GM12878 (cell line): ENCODE measurements around the gene PLA2G5. TPM values are rescaled to one million over a fixed set of nuclear protein-coding genes. Genes with fewer than 3 reads are reported as not detected.
A peak's percentile ranks its signal among the peaks of the same experiment; 100 is the strongest.

ENCODE experiments used
- ATAC-seq: fragments of 200-7000 bp; cut with Tn5 transposase; 3 replicates; pipeline ENCODE4 v1.9.1; 2020; ENCODE audit warnings: mild to moderate bottlenecking, moderate library complexity
- BruUV-seq: library from RNA; stranded (reverse); fragments of 400-500 nt; replicated peaks from 2 replicates; lab custom pipeline; 2021; lab: Mats Ljungman, UMichigan
- CTCF ChIA-PET: fragments of 300-600 bp; sonication (Branson Sonifier 250); formaldehyde crosslinking; extraction: SDS; loops from one replicate; lab custom pipeline; 2021; ENCODE audit warnings: inconsistent platforms; lab: Yijun Ruan, JAX
- POLR2A ChIA-PET: fragments of 350-600 bp; formaldehyde crosslinking; extraction: SDS; loops from one replicate; lab custom pipeline; 2021; ENCODE audit warnings: inconsistent platforms; lab: Charles Lee
- RAD21 ChIA-PET: fragments of 300-600 bp; sonication (Branson Sonifier 250); formaldehyde crosslinking; loops from one replicate; lab custom pipeline; 2023; ENCODE audit warnings: antibody characterized with exemption; ENCODE audit not compliant: unreplicated experiment; lab: Charles Lee
- SMC1A ChIA-PET: fragments of 300-600 bp; sonication (Branson Sonifier 250); formaldehyde crosslinking; loops from one replicate; lab custom pipeline; 2023; ENCODE audit not compliant: unreplicated experiment, uncharacterized antibody; lab: Charles Lee
- DNase-seq: peaks from one replicate; pipeline ENCODE4 v3.0.0-alpha.2; 2011; ENCODE audit warnings: low read depth, low spot score
- FAIRE-seq: peaks from 3 replicates; lab custom pipeline; 2011; peaks lifted over from hg19 to GRCh38; lab: Jason Lieb, UNC
- H2AFZ ChIP-seq: 2 replicates; pipeline ENCODE4 v1.6.0; 2011; ENCODE audit warnings: low read depth, low read length, control low read depth; ENCODE audit not compliant: control insufficient read depth
- H3K27ac ChIP-seq: 2 replicates; pipeline ENCODE4 v1.5.1; 2011; ENCODE audit warnings: control low read depth; ENCODE audit not compliant: control insufficient read depth, insufficient read depth
- H3K27me3 ChIP-seq, 2 experiments: replicated peaks in 1 of 2; 2 replicates each; pipeline versions ENCODE4 v1.6.0 to v1.6.1; 2011; ENCODE audit warnings: low read length in 1 of 2; ENCODE audit not compliant: control insufficient read depth in 2 of 2, insufficient read depth in 2 of 2
- H3K36me3 ChIP-seq, 2 experiments: 2 replicates each; pipeline ENCODE4 v1.5.1; 2011; ENCODE audit warnings: low read length in 1 of 2; ENCODE audit not compliant: control insufficient read depth in 2 of 2, insufficient read depth in 2 of 2
- H3K4me1 ChIP-seq: 2 replicates; pipeline ENCODE4 v1.6.1; 2011; ENCODE audit warnings: mild to moderate bottlenecking, low read length, moderate library complexity, mixed read lengths; ENCODE audit not compliant: control insufficient read depth, insufficient read depth
- H3K4me2 ChIP-seq: 2 replicates; pipeline ENCODE4 v1.6.0; 2011; ENCODE audit warnings: control low read depth; ENCODE audit not compliant: control insufficient read depth, insufficient read depth
- H3K4me3 ChIP-seq: fragments of 200-600 bp; sonication (generic); 2 replicates; pipeline ENCODE4 v1.5.1; 2016
- H3K79me2 ChIP-seq: 2 replicates; pipeline ENCODE4 v1.6.0; 2011; ENCODE audit warnings: low read length; ENCODE audit not compliant: control insufficient read depth, insufficient read depth
- H3K9ac ChIP-seq: 2 replicates; pipeline ENCODE4 v1.8.0; 2011; ENCODE audit warnings: low read length, control low read depth, mixed read lengths; ENCODE audit not compliant: control insufficient read depth, insufficient read depth
- H3K9me3 ChIP-seq: replicated peaks from 3 replicates; pipeline ENCODE4 v1.5.1; 2011; ENCODE audit warnings: mild to moderate bottlenecking, low read length; ENCODE audit not compliant: control insufficient read depth, insufficient read depth
- H4K20me1 ChIP-seq: 2 replicates; pipeline ENCODE4 v1.6.0; 2011; ENCODE audit not compliant: control insufficient read depth, insufficient read depth
- ATF7 ChIP-seq: fragments of 450-650 bp; IDR thresholded peaks from 2 replicates; pipeline ENCODE4 v1.6.1; 2016; ENCODE audit warnings: low read depth, mild to moderate bottlenecking
- BCL11A ChIP-seq: IDR thresholded peaks from 2 replicates; pipeline ENCODE4 v1.6.1; 2011; ENCODE audit warnings: low read depth, low read length
- CREM ChIP-seq: IDR thresholded peaks from 2 replicates; pipeline ENCODE4 v1.6.1; 2014; ENCODE audit warnings: antibody characterized with exemption, low read depth
- NRF1 ChIP-seq: conservative IDR thresholded peaks from 2 replicates; pipeline ENCODE4 v1.6.1; 2011; ENCODE audit warnings: mild to moderate bottlenecking, low read depth, low read length, improper control_type of control experiment
- TCF3 ChIP-seq: IDR thresholded peaks from 2 replicates; pipeline ENCODE4 v1.6.1; 2012; ENCODE audit warnings: low read depth, mild to moderate bottlenecking, low read length, borderline replicate concordance; ENCODE audit not compliant: insufficient read depth
- ZNF384 ChIP-seq: IDR thresholded peaks from 2 replicates; pipeline ENCODE4 v1.6.1; 2012; ENCODE audit warnings: low read depth, mild to moderate bottlenecking, low read length, improper control_type of control experiment, borderline replicate concordance
- ZZZ3 ChIP-seq: IDR thresholded peaks from 2 replicates; pipeline ENCODE4 v1.6.1; 2011; ENCODE audit warnings: low read depth; ENCODE audit not compliant: control insufficient read depth, insufficient read length
- WGBS: methylation state at CpG from one replicate; pipeline ENCODE4 v1.1.6; 2016; ENCODE audit warnings: low lambda C conversion rate; ENCODE audit not compliant: insufficient replicate concordance, insufficient coverage; ENCODE audit errors: missing lambda C conversion rate; 5-methylcytosine and 5-hydroxymethylcytosine counted together
- in situ Hi-C: fragments of 300-500 bp; cut with MboI; formaldehyde crosslinking; loops from 9 replicates; pipeline ENCODE4 v1.14.3; 2018; ENCODE audit warnings: mixed read lengths
- intact Hi-C: fragments of 100-400 bp; cut with micrococcal nuclease; formaldehyde crosslinking; loops from one replicate; pipeline ENCODE4 v1.14.2; 2022; ENCODE audit not compliant: unreplicated experiment
- polyA plus RNA-seq, 11 experiments: library from polyadenylated mRNA; depleted of rRNA in 4 of 11; unstranded in 6 of 11; stranded (reverse) in 5 of 11; fragments of >200 nt; fragmentation: Nextera tagmentation in 4 of 11; fragmentation: Illumina TruSeq in 1 of 11; extraction: Ambion mirVana in 4 of 11; extraction: Trizol in 1 of 11; gene quantifications; 1 replicate in 1 of 11; 2 replicates in 10 of 11; pipeline versions ENCODE4 v1.2.1 to v1.2.3, GENCODE V29; 2011 to 2016; ENCODE audit warnings: inconsistent platforms in 2 of 11, missing spikeins in 2 of 11, low read depth in 1 of 11
- total RNA-seq, 4 experiments: library from RNA; depleted of rRNA in 3 of 4; stranded (reverse); fragments of >200 nt in 3 of 4; fragmentation: Illumina TruSeq in 1 of 4; extraction: Trizol in 1 of 4; gene quantifications; 2 replicates each; pipeline versions ENCODE4 v1.2.1 to v1.2.3, GENCODE V29; 2013 to 2021

PLA2G5 gene
- total and polyA plus RNA-seq, 10 of the 15 experiments (the other 5 are each of a cell fraction or from before 2014, with no cell fraction given), result 0.10 to 0.19 (median 0.17) TPM; not detected in 7

GRCh38 chr1:20123722-20124455 lies 53.9 kb downstream of the PLA2G5 start:
- Histone ChIP-seq H2AFZ (no peak overlapping the region), H3K4me3 (no peak overlapping the region), H3K79me2 (no peaks in the 10 kb centered on the region), H3K4me2 (0 out of 2 replicates have a peak overlapping the region, but pooled peaks have one; percentile 13), H3K27ac (peak overlapping the region; percentile 33; the same call in 1 of the 2 replicates), H3K27me3 (no peaks in the 10 kb centered on the region), H3K4me1 (peaks cover 53% of the 10 kb centered on the region), H4K20me1 (no peaks in the 10 kb centered on the region), H3K9me3 (peaks cover 2% of the 10 kb centered on the region; the same call in 1 of the 3 replicates), H3K36me3 (no peaks in the 10 kb centered on the region), H3K9ac (no peak overlapping the region)
- ChIA-PET SMC1A (interaction anchor here (0.7 to 3.6 kb wide), 7 partner anchors 10 to 205 kb away, joined by 3 to 18 read pairs (median 5); no protein-coding TSS in a partner anchor), POLR2A (interaction anchor here (0.6 to 3.0 kb wide), 2 partner anchors 44 to 419 kb away, joined by 3 to 11 read pairs; no protein-coding TSS in a partner anchor), CTCF (interaction anchor here (1.1 to 3.3 kb wide), 6 partner anchors 10 to 77 kb away, joined by 3 to 17 read pairs (median 6); no protein-coding TSS in a partner anchor), RAD21 (interaction anchor here (0.6 to 4.8 kb wide), 4 partner anchors 28 to 239 kb away, joined by 3 to 28 read pairs (median 9); no protein-coding TSS in a partner anchor)
- FAIRE-seq, result no peak
- intact Hi-C loops, result no loop called here
- DNase-seq, result no peak
- in situ Hi-C loops, result no loop called here
- no TSS peak for BruUV-seq
- peak; percentile 12; the same call in 2 of the 3 replicates for ATAC-seq
- TF ChIP-seq BCL11A, result no peak
- TF ChIP-seq ATF7, result 0 out of 2 replicates have a peak, but pooled peaks have one; percentile 11
- no peak for TF ChIP-seq TCF3
- peak; percentile 71 for TF ChIP-seq ZNF384
- TF ChIP-seq ZZZ3, result no peak
- TF ChIP-seq CREM, result no peak
- no peak for TF ChIP-seq NRF1
- WGBS, result 49% methylated on average over 9 of the region's 10 CpGs
